T-helper 1 cell (primary cell): ENCODE data around the gene UBE2D2.

Experiments used
- DNase-seq, 5 donors: peaks; one replicate each; pipeline ENCODE4 v3.0.0-alpha.2; 2012 to 2020

UBE2D2 gene

DNA sequence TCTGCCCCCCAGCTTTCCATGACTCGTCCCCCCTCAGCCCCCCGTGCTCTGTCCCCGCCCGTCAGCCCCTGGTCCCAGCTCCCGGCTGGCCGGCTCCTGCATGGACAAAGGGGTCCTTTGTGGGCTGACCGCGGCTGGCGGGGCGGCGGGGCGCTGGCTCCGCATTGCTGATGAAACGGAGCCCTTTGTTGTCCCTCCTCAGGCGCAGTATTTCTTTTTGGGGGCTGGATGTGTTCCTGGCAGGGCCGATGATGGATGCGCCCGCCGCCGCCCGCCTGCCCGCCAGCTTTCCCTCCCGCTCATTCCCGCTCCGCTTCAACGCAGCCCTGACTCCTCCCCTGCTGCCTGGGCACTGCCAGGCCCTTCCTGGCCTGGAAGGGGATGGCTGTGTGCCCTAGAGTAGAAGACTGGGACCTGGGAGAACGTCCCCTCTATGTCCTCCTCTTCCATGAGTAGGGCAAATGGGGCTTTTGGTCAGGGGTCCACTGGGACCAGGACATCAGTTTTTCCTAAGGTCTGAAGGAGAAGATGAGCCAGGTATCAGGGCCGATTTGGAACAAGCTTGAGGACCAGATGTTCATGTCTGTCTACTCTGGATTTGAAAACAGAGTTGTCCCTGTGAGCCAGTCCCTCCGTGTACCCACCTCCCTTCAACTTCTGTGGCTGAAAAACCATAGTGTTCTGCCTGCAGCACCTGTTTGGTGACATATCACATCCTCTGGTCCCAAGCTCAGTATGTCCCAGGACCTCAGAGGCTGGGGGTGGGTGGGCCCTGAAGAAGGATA lies 116.0 kb downstream of the UBE2D2 start:
- DNase-seq = no peak
